ENCODE data around the gene EVPLL. TPM values are rescaled to one million over a fixed set of nuclear protein-coding genes. Genes with fewer than 3 reads are reported as not detected.
"Not testable (repeated sequence)": the region's sequence is repeated elsewhere in the genome, so short reads cannot be mapped to it uniquely, and the experiment has no call there.

Gene EVPLL
- total RNA-seq, 1 donor from 2014 or later, result not detected

DNA sequence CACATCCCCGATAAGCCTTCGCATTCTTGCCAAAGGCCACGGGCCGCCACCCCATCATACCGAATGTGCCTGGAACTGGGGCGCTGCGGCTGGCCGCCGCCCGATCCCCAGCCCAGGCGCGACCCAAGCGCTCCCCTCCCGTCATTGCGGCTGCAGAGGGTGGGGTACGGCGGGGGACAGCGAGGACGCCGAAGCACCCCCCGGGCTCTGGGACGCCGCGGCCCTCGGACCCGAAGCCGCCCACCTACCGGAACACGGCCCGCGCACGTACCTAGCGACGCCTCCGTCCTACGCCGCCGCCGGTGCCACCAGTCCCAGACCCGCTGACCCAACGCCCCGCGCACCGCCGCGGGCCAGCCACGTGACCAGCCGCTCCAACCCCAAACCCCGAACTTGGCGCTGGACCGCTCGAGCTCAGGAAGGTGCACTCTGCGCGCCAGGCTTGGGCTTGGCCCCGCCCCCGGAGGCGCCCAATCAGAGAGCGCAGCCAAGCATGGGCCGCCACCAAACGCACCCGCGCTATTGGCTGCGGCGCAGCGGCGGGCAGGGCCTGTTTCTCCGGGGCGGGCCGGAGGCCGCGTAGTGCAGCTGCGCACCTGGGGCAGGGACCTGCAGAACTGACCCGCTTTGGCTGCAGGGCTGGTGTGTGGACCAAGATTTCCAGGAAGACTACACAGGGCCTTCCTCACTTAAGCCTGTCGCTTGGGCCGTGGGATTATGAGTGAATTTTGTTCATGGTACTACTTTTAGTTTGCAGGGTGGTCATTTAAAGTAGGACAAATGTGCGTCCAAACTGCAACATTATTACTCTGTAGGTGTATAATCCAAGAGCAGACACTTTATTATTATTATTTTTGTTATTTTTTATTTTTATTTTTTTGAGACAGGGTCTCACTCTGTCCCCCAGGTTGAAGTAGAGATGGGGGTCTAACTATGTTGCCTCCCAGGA lies 14.2 kb upstream of the EVPLL start, which contains the start of gene SHMT1:
Gene SHMT1, minus strand, starts transcription at position 450 of the 949 bp plus-strand sequence. CDS start 7,569 bp downstream, outside the sequence.
- DNase-seq (ENCODE audit: low spot score), result peak; percentile 93
- no peaks in the 10 kb centered on the region for H3K9me3 Mint-ChIP-seq
- peak within 1 kb of the TSS; percentile 93 for H3K4me3 Mint-ChIP-seq
- H3K27ac Mint-ChIP-seq, result peak within 1 kb of the TSS; percentile 88
- peaks cover 6% of the 10 kb centered on the region for H3K36me3 Mint-ChIP-seq (ENCODE audit: low read depth)
- intact Hi-C loops (cut with micrococcal nuclease), result loop anchor here (2.0 kb wide), 3 partner anchors 49 to 139 kb away; partner anchors contain the start of genes LLGL1, MIEF2, SMCR8 and TOP3A
- H3K27me3 Mint-ChIP-seq (ENCODE audit: insufficient read depth), result no peaks in the 10 kb centered on the region
- H3K4me1 Mint-ChIP-seq (ENCODE audit: low read depth), result peaks cover 9% of the 10 kb centered on the region

DNA sequence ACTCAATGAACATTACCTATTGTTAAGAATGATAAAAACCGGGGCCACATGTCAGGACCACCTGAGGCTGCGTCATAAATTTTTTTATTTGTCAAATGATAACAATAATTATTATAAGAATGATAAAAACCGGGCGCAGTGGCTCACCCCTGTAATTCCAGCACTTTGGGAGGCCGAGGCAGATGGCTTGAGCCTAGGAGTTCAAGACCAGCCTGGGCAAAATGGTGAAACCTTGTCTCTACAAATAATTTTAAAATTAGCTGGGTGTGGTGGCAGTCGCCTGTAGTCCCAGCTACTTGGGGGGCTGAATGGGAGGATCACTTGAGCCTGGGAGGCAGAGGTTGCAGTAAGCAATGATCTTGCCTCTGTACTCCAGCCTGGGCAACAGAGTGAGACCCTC lies 13.4 kb upstream of the EVPLL start:
- Mint-ChIP-seq H3K4me1 (ENCODE audit: low read depth) (peaks cover 9% of the 10 kb centered on the region), H3K36me3 (ENCODE audit: low read depth) (peaks cover 6% of the 10 kb centered on the region), H3K27ac (no peak overlapping the region), H3K9me3 (no peaks in the 10 kb centered on the region), H3K27me3 (ENCODE audit: insufficient read depth) (no peaks in the 10 kb centered on the region), H3K4me3 (no peak overlapping the region)
- DNase-seq (ENCODE audit: low spot score), result no peak
- intact Hi-C loops (cut with micrococcal nuclease), result no loop called here

DNA sequence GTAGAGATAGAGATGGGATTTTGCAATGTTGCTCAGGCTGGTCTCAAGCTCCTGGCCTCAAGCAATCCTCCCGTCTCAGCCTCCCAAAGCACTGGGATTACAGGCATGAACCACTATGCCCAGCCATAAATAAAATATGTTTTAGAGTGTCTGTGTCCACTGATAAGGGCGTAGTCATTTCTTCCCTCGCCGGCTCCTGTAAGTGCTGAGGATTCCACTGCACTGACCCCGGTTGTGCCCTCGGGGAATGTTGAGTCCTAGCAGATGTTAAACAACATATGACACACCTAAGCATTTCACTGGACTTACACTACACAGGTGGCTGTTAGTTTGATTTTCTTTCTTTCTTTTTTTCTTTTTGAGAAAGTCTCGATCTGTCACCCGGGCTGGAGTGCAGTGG lies 8.6 kb upstream of the EVPLL start:
- Mint-ChIP-seq H3K27me3 (ENCODE audit: insufficient read depth) (peaks cover 9% of the 10 kb centered on the region), H3K27ac (no peak overlapping the region), H3K4me3 (no peak overlapping the region), H3K36me3 (ENCODE audit: low read depth) (no peaks in the 10 kb centered on the region), H3K4me1 (ENCODE audit: low read depth) (peaks cover 4% of the 10 kb centered on the region), H3K9me3 (no peaks in the 10 kb centered on the region)
- no peak for DNase-seq (ENCODE audit: low spot score)
- intact Hi-C loops (cut with micrococcal nuclease), result no loop called here

DNA sequence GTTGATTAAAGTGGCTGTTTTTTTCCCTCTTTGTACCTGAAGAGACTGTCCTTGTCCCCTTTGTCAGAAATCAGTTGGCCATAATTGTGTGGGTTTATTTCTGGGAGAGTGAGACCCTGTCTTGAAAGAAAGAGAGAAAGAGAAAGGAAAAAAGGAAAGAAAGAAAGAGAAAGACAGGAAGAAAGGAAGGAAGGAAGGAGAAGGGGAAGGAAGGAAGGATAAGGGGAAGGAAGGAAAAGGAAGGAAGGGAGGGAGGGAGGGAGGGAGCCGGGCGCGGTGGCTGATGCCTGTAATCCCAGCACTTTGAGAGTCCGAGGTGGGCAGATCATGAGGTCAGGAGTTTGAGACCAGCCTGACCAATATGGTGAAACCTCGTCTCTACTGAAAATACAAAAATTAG lies 6.8 kb upstream of the EVPLL start:
- no peak overlapping the region for H3K4me3 Mint-ChIP-seq
- peaks cover 9% of the 10 kb centered on the region for H3K27me3 Mint-ChIP-seq (ENCODE audit: insufficient read depth)
- peaks cover 4% of the 10 kb centered on the region for H3K4me1 Mint-ChIP-seq (ENCODE audit: low read depth)
- H3K36me3 Mint-ChIP-seq (ENCODE audit: low read depth), result no peaks in the 10 kb centered on the region
- peaks cover 5% of the 10 kb centered on the region for H3K9me3 Mint-ChIP-seq
- no peak overlapping the region for H3K27ac Mint-ChIP-seq
- DNase-seq (ENCODE audit: low spot score), result no peak
- intact Hi-C loops (cut with micrococcal nuclease), result no loop called here

DNA sequence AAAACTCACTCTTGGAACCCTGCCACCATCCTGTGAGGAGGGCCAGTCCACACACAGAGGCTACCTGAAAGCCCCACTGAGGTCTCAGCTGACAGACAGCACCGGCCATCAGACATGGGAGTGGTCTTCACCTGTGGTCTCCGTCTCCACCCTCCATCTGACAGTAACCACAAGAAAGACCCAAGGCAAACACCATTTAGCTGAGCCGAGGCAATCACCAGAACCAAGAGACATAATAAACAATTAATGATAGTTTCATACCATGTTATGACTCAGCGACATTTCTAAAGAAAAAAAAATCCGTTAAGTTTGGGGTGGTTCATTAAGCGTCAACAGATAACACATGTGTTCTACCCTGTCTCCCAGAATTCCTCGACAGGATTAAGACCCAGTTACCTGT lies 6.1 kb upstream of the EVPLL start:
- Mint-ChIP-seq H3K9me3 (peaks cover 5% of the 10 kb centered on the region), H3K27ac (no peak overlapping the region), H3K4me1 (ENCODE audit: low read depth) (peaks cover 4% of the 10 kb centered on the region), H3K27me3 (ENCODE audit: insufficient read depth) (peaks cover 11% of the 10 kb centered on the region), H3K36me3 (ENCODE audit: low read depth) (no peaks in the 10 kb centered on the region), H3K4me3 (no peak overlapping the region)
- DNase-seq (ENCODE audit: low spot score), result no peak
- intact Hi-C loops (cut with micrococcal nuclease), result no loop called here

DNA sequence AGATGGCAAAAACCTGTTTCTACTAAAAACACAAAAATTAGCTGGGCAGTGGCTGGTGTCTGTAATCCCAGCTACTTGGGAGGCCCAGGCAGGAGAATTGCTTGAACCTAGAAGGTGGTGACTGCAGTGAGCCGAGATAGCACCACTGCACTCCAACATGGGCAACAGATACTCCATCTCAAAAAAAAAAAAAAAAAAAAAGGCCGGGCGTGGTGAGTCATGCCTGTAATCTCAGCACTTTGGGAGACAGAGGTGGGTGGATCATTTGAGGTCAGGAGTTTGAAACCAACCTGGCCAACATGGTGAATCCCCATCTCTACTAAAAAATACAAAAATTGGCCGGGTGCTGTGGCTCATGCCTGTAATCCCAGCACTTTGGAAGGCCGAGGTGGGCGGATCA lies 4.4 kb upstream of the EVPLL start:
- H3K27ac Mint-ChIP-seq; H3K36me3 Mint-ChIP-seq (ENCODE audit: low read depth); H3K9me3 Mint-ChIP-seq; DNase-seq (ENCODE audit: low spot score); H3K4me1 Mint-ChIP-seq (ENCODE audit: low read depth); H3K4me3 Mint-ChIP-seq; intact Hi-C loops (cut with micrococcal nuclease): not testable (repeated sequence)
- peaks cover 11% of the 10 kb centered on the region for H3K27me3 Mint-ChIP-seq (ENCODE audit: insufficient read depth)

DNA sequence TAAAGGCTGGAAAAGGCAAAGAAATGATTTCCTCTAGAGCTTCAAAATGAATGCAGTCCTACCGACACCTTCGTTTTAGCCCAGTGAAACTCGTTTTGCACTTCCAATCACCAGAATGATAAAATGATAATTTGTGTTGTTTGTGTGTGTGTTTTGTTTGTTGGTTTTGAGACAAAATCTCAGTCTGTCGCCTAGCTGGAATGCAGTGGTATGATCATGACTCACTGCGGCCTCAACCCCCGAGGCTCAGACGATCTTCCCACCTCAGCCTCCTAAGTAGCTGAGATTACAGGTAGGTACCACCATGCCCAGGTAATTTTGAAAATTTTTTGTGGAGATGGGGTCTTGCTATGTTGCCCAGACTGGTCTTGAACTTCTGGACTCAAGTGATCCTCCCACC lies 3.4 kb upstream of the EVPLL start:
- H3K27me3 Mint-ChIP-seq (ENCODE audit: insufficient read depth), result peaks cover 11% of the 10 kb centered on the region
- intact Hi-C loops (cut with micrococcal nuclease), result no loop called here
- no peaks in the 10 kb centered on the region for H3K36me3 Mint-ChIP-seq (ENCODE audit: low read depth)
- no peak for DNase-seq (ENCODE audit: low spot score)
- no peak overlapping the region for H3K27ac Mint-ChIP-seq
- peaks cover 5% of the 10 kb centered on the region for H3K9me3 Mint-ChIP-seq
- H3K4me1 Mint-ChIP-seq (ENCODE audit: low read depth), result peaks cover 4% of the 10 kb centered on the region
- H3K4me3 Mint-ChIP-seq, result no peak overlapping the region

DNA sequence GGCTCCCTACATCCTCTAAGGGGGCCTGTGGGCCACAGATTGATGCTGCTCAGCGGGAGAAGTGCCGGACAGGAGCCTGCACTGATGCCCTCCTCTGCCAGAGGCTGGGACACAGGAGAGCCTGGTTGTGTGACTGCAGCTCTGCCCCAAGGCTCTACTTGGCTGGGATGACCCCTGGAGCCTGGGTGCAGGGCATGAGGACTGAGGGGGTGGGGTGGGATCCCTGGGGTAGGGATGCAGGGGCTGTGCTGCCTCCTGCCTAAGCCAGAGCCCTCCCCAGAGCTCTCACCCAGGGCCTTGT lies 577 bp downstream of the EVPLL start:
- H3K36me3 Mint-ChIP-seq (ENCODE audit: low read depth), result no peaks in the 10 kb centered on the region
- H3K9me3 Mint-ChIP-seq, result peaks cover 5% of the 10 kb centered on the region
- peaks cover 10% of the 10 kb centered on the region for H3K27me3 Mint-ChIP-seq (ENCODE audit: insufficient read depth)
- intact Hi-C loops (cut with micrococcal nuclease), result no loop called here
- no peak for DNase-seq (ENCODE audit: low spot score)
- no peak overlapping the region for H3K27ac Mint-ChIP-seq
- H3K4me1 Mint-ChIP-seq (ENCODE audit: low read depth), result no peaks in the 10 kb centered on the region
- H3K4me3 Mint-ChIP-seq, result no peak overlapping the region

DNA sequence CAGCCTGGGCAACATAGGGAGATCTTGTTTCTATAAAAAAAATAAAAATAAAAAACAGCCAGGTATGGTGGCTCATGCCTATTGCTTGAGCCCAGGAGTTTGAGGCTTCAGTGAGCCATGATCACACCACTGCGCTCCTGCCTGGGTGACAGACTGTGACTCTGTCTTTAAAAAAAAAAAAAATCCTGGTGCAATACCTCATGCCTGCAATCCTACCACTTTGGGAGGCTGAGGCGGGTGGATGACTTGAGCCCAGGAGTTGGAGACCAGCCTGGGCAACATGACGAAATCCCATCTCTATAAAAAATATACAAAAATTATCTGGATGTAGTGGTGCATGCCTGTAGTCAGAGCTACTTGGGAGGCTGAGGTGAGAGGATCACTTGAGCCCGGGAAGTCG lies 1.0 kb downstream of the EVPLL start:
- H3K36me3 Mint-ChIP-seq (ENCODE audit: low read depth); H3K4me3 Mint-ChIP-seq; intact Hi-C loops (cut with micrococcal nuclease); H3K27ac Mint-ChIP-seq; H3K9me3 Mint-ChIP-seq; DNase-seq (ENCODE audit: low spot score); H3K4me1 Mint-ChIP-seq (ENCODE audit: low read depth): not testable (repeated sequence)
- peaks cover 10% of the 10 kb centered on the region for H3K27me3 Mint-ChIP-seq (ENCODE audit: insufficient read depth)

DNA sequence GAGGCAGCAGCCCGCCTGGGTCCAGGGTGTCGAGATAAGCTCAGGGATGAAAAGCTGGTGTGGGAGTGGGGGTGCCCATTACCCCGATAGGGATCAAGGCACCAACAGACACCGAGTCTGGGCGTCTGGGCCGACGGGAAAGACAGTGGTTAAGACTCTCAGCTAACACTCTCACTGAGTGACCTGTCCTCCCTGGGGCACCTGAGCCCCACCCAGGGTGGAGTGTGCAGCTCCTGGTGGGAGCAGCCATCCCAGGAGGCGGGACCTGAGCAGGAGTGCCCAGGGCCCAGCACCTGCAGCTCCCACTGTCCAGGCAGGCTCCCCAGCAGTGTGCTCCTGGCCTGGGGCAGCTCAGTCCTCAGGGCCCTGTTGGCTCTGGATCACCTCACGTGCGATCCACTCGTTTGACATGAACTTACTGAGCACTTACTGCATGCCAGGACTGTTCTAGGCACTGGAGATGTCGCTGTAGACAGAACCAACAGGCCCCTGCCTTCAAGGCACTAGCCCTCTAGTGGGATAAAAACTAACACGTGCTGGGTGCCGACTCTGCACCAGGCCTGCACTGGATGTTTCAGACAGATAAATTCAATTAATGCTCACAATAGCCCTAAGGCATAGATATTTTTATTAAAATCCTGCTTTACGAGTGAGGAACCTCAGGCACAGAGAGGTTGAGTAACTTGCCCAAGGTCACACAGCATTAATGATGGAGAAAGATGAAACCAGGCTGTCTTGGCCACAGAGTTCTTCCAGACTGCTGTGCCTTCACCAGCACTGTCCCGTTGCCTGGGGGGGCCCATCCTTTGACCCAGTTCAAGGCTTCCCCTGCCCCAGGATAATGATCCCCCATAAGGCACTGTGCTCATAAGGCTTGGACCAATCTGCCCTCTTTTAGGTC lies 1.9 kb downstream of the EVPLL start:
- no peak for DNase-seq (ENCODE audit: low spot score)
- Mint-ChIP-seq H3K4me3 (no peak overlapping the region), H3K27ac (no peak overlapping the region), H3K27me3 (ENCODE audit: insufficient read depth) (peaks cover 11% of the 10 kb centered on the region), H3K9me3 (peaks cover 5% of the 10 kb centered on the region), H3K4me1 (ENCODE audit: low read depth) (no peaks in the 10 kb centered on the region), H3K36me3 (ENCODE audit: low read depth) (no peaks in the 10 kb centered on the region)
- intact Hi-C loops (cut with micrococcal nuclease), result no loop called here

DNA sequence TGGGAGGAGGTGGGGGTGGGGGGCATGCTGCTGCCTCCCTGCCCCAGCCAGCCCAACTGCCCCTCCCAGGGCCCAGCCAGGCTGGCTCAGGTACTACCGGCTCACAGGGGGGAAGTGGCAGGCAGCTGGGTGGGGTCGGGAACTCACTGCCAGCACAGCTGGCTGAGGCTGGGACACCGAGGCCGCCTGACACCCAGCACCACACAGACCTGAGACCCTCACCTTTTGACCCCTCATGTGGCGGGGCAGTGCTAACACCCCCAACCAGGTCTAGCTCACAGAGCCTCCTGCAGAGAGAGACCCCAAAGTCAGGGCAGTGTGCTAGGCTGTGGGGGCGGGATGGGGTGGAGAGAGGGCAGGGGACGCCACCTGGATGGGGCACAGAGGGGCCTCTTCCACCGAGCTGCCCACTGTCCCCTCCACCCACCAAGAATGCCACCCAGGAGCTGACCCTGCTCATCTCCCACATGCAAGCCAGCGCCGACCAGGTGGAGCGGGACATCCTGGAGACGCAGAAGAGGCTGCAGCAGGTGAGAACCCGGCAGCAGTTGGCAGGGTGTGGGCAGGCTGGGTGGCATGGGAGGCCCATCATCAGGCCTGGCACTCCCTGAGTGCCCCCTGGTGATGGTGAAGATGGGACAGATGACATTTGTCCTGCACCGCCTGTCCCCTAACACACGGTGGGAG lies 3.0 kb downstream of the EVPLL start:
- Mint-ChIP-seq H3K36me3 (ENCODE audit: low read depth) (no peaks in the 10 kb centered on the region), H3K4me1 (ENCODE audit: low read depth) (no peaks in the 10 kb centered on the region), H3K4me3 (no peak overlapping the region), H3K9me3 (no peaks in the 10 kb centered on the region), H3K27ac (no peak overlapping the region), H3K27me3 (ENCODE audit: insufficient read depth) (peaks cover 16% of the 10 kb centered on the region)
- no peak for DNase-seq (ENCODE audit: low spot score)
- intact Hi-C loops (cut with micrococcal nuclease), result no loop called here

DNA sequence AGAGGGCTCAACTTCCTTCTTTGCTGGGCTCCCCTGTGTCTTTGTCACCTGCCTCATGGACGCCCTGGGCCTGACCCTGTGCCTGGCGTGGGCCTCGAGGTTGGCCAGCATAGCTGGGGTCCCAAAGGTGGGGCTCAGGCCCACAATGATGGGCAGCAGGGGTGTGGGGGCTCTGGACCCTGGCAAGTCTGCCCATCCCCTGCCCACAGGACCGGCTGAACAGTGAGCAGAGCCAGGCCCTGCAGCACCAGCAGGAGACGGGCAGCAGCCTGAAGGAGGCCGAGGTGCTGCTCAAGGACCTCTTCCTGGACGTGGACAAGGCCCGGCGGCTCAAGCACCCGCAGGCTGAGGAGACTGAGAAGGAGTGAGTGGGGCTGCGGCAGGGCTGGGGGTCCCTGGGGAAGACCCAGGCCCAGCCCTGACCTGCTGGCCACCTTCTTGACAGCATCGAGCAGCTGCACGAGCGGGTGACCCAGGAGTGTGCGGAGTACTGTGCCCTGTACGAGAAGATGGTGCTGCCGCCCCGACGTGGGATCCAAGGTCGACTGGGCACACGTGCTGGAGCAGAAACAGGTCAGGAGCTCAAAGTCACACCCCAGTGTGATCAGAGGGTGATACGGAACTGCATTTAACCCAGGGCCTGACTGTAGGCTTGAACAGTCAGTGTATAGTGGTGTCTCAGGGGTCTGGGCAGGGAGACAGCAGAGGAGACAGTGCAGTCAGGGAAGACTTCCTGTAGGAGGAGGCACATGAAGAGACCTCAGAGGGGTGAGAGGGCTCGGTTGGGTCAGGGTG lies 3.8 kb downstream of the EVPLL start:
- H3K36me3 Mint-ChIP-seq (ENCODE audit: low read depth), result no peaks in the 10 kb centered on the region
- H3K27ac Mint-ChIP-seq, result no peak overlapping the region
- H3K27me3 Mint-ChIP-seq (ENCODE audit: insufficient read depth), result peaks cover 16% of the 10 kb centered on the region
- intact Hi-C loops (cut with micrococcal nuclease), result no loop called here
- H3K4me3 Mint-ChIP-seq, result no peak overlapping the region
- no peaks in the 10 kb centered on the region for H3K4me1 Mint-ChIP-seq (ENCODE audit: low read depth)
- H3K9me3 Mint-ChIP-seq, result no peaks in the 10 kb centered on the region
- DNase-seq (ENCODE audit: low spot score), result no peak
